ENCODE measurements around the gene PRRC2B.
A peak's percentile ranks its signal among the peaks of the same experiment; 100 is the strongest.
"Not testable (repeated sequence)": the region's sequence is repeated elsewhere in the genome, so short reads cannot be mapped to it uniquely, and the experiment has no call there.

The PRRC2B gene

DNA sequence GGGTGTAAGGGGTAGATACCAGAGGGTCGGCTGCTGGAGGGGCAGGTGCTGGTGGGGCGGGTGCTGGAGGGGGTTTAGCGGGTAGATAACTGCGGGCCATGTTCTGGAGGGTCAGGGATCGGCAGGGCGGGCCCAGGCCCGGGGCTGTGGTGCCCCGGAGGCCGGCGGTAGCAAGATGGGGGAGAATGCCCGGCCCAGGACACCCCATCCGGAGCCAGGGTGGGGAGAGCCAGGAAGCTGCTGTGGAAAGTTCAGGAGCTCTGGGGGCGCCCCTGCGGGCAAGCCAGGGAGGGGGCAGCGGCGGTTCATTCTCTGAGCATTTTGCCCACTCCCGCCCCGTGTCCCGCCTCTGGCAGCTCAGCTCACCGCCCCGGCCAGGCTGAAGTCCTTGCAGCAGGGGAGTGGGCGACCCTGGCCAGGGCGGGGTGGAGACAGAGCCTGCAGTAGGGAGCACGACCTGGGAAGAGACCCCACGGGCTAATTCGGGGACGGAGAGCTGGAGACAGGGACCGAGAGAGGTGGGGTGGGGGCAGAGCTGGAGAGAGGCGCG is 152.0 kb downstream of the PRRC2B start:
- no peak overlapping the region for H3K9ac ChIP-seq (ENCODE audit: low read depth, low read length)
- peaks cover 37% of the 10 kb centered on the region for H3K27me3 ChIP-seq (ENCODE audit: control insufficient read depth, insufficient read depth, low read length)
- H3K4me3 ChIP-seq (ENCODE audit: low read depth, low read length) = peak overlapping the region; percentile 54
- H3K27ac ChIP-seq (ENCODE audit: low read depth, low read length) = no peak overlapping the region
- H3K9me3 ChIP-seq (ENCODE audit: control insufficient read depth, insufficient read depth, low read length) = peaks cover 17% of the 10 kb centered on the region
- no peaks in the 10 kb centered on the region for H3K36me3 ChIP-seq (ENCODE audit: control insufficient read depth, insufficient read depth, low read length)
- H3K4me1 ChIP-seq (ENCODE audit: control insufficient read depth, insufficient read depth, low read length) = no peaks in the 10 kb centered on the region

DNA sequence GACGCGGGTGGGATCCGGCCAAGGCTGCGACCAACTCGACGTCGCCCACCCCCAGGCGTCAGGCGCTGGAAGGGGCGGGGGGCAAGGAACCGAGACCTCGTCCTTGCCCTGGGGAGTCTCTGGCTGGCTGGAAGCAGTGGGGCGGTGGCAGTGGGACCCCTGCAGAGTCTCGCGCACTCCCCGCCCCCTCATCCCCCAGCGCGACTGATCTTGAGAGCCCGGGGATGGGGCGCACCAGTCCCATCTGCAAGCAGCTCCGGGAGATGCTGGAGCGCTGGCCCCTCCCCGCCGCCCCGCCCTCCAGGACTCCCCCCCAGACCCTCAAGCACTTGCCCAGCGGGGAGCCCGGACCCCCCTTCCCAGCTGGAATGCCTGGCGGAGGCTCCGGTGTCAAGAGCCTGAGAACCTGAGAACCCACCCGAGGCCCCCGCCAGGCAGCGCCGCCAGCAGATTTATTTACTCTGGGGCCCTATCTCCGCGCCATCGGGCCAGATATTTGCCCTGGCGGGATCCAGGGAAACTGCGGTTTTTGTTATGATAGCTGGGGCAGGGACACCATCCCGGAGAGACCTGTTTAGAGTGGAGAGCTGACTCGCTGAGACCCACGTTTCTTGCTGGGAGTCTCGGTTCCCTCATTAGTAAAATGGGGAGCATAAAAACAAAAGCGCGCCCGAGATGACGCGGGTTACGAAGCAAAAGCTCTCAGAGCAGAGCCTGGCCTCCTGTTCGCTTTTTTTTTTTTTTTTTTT is 152.6 kb downstream of the PRRC2B start:
- Histone ChIP-seq H3K4me1 (ENCODE audit: control insufficient read depth, insufficient read depth, low read length) (no peaks in the 10 kb centered on the region), H3K4me3 (ENCODE audit: low read depth, low read length) (peak overlapping the region; percentile 54), H3K9ac (ENCODE audit: low read depth, low read length) (no peak overlapping the region), H3K9me3 (ENCODE audit: control insufficient read depth, insufficient read depth, low read length) (peaks cover 17% of the 10 kb centered on the region), H3K27ac (ENCODE audit: low read depth, low read length) (no peak overlapping the region), H3K36me3 (ENCODE audit: control insufficient read depth, insufficient read depth, low read length) (no peaks in the 10 kb centered on the region), H3K27me3 (ENCODE audit: control insufficient read depth, insufficient read depth, low read length) (peaks cover 37% of the 10 kb centered on the region)

DNA sequence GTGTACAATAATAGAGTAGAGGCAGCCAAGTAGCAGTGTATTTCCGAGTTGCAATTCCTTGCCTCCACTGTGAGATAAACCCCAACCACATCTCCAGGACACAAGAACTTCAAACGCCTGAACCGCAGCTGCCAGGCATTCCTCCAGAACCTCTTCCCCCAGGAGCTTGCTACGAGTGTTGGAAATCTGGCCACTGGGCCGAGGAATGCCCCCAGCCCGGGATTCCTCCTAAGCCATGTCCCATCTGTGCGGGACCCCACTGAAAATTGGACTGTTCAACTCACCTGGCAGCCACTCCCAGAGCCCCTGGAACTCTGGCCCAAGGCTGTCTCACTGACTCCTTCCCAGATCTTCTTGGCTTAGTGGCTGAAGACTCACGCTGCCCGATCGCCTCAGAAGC is 155.3 kb downstream of the PRRC2B start:
- H3K36me3 ChIP-seq (ENCODE audit: control insufficient read depth, insufficient read depth, low read length); H3K4me1 ChIP-seq (ENCODE audit: control insufficient read depth, insufficient read depth, low read length); H3K9ac ChIP-seq (ENCODE audit: low read depth, low read length); H3K27ac ChIP-seq (ENCODE audit: low read depth, low read length); H3K4me3 ChIP-seq (ENCODE audit: low read depth, low read length); H3K9me3 ChIP-seq (ENCODE audit: control insufficient read depth, insufficient read depth, low read length): not testable (repeated sequence)
- H3K27me3 ChIP-seq (ENCODE audit: control insufficient read depth, insufficient read depth, low read length) = peaks cover 41% of the 10 kb centered on the region

Measured in HUES48 (cell line).